ENCODE data around the gene FAM217A. TPM values are rescaled to one million over a fixed set of nuclear protein-coding genes. Genes with fewer than 3 reads are reported as not detected.

The FAM217A gene
- polyA plus RNA-seq, 1 donor (not counting 4 experiments of a cell fraction or from before 2014, with no cell fraction given), result not detected

- Histone ChIP-seq H2AFZ (ENCODE audit: control insufficient read depth, low read length) (no peak overlapping the region), H3K4me3 (ENCODE audit: control insufficient read depth in 2 of 3, extremely low read depth in 1 of 3, insufficient read depth in 2 of 3, low read depth in 1 of 3, low read length in 3 of 3) (no peak overlapping the region), H3K9me1 (ENCODE audit: control insufficient read depth, extremely low read depth, insufficient read depth, low read length) (no peaks in the 10 kb centered on the region), H3K9me3 (ENCODE audit: control insufficient read depth, low read depth, low read length) (no peaks in the 10 kb centered on the region), H3K4me1 (ENCODE audit: control insufficient read depth, extremely low read depth, insufficient read depth, low read length) (peaks cover 1% of the 10 kb centered on the region), H3K27ac (ENCODE audit: control insufficient read depth, insufficient read depth, low read length) (no peak overlapping the region), H3K27me3 (ENCODE audit: control insufficient read depth, extremely low read depth, insufficient read depth, low read length) (no peaks in the 10 kb centered on the region), H4K20me1 (ENCODE audit: control insufficient read depth, extremely low read depth, insufficient read depth, low read length) (no peaks in the 10 kb centered on the region), H3K36me3 (ENCODE audit: control insufficient read depth in 2 of 2, extremely low read depth in 1 of 2, insufficient read depth in 2 of 2, low read length in 2 of 2) (no peaks in the 10 kb centered on the region), H3K4me2 (ENCODE audit: control insufficient read depth, extremely low read depth, insufficient read depth, low read depth, low read length) (no peak overlapping the region), H3K79me2 (ENCODE audit: control insufficient read depth, insufficient read depth, low read length) (no peaks in the 10 kb centered on the region), H3K9ac (ENCODE audit: control insufficient read depth, extremely low read depth, insufficient read depth, low read length) (no peak overlapping the region)
- dilution Hi-C loops (cut with MboI; ENCODE audit: extremely low pct_ligation_motif_present, low sequenced_read_pairs), result no loop called here
- FAIRE-seq, result no peak
- DNase-seq (ENCODE audit: low read depth, low spot score), result no peak
- no peak for TF ChIP-seq EZH2 (IDR thresholded peaks at IDR 0.05; ENCODE audit: low read length)
- TF ChIP-seq CTCF (optimal IDR thresholded peaks at IDR 0.05 in 1 of 3, IDR thresholded peaks at IDR 0.05 in 1 of 3, conservative IDR thresholded peaks at IDR 0.05 in 1 of 3; ENCODE audit: extremely low read depth in 1 of 3, insufficient read depth in 2 of 3, low read length in 3 of 3), result no peak
These were observed 7.6 kb downstream of the FAM217A start for GRCh38 chr6:4071330-4071729.

- no peak overlapping the region for H3K4me3 ChIP-seq (ENCODE audit: control insufficient read depth in 2 of 3, extremely low read depth in 1 of 3, insufficient read depth in 2 of 3, low read depth in 1 of 3, low read length in 3 of 3)
- H3K27me3 ChIP-seq (ENCODE audit: control insufficient read depth, extremely low read depth, insufficient read depth, low read length), result no peaks in the 10 kb centered on the region
- peaks cover 3 to 5% of the 10 kb centered on the region in 2 experiments for H3K36me3 ChIP-seq (ENCODE audit: control insufficient read depth in 2 of 2, extremely low read depth in 1 of 2, insufficient read depth in 2 of 2, low read length in 2 of 2)
- no peaks in the 10 kb centered on the region for H3K9me1 ChIP-seq (ENCODE audit: control insufficient read depth, extremely low read depth, insufficient read depth, low read length)
- no peaks in the 10 kb centered on the region for H3K79me2 ChIP-seq (ENCODE audit: control insufficient read depth, insufficient read depth, low read length)
- no peak overlapping the region for H3K9ac ChIP-seq (ENCODE audit: control insufficient read depth, extremely low read depth, insufficient read depth, low read length)
- DNase-seq (ENCODE audit: low read depth, low spot score), result no peak
- H4K20me1 ChIP-seq (ENCODE audit: control insufficient read depth, extremely low read depth, insufficient read depth, low read length), result no peaks in the 10 kb centered on the region
- H3K4me2 ChIP-seq (ENCODE audit: control insufficient read depth, extremely low read depth, insufficient read depth, low read depth, low read length), result no peak overlapping the region
- peaks cover 6% of the 10 kb centered on the region for H3K4me1 ChIP-seq (ENCODE audit: control insufficient read depth, extremely low read depth, insufficient read depth, low read length)
- H3K9me3 ChIP-seq (ENCODE audit: control insufficient read depth, low read depth, low read length), result no peaks in the 10 kb centered on the region
- H2AFZ ChIP-seq (ENCODE audit: control insufficient read depth, low read length), result no peak overlapping the region
- dilution Hi-C loops (cut with MboI; ENCODE audit: extremely low pct_ligation_motif_present, low sequenced_read_pairs), result no loop called here
- H3K27ac ChIP-seq (ENCODE audit: control insufficient read depth, insufficient read depth, low read length), result no peak overlapping the region
- no peak for FAIRE-seq
- TF ChIP-seq CTCF (optimal IDR thresholded peaks at IDR 0.05 in 1 of 3, IDR thresholded peaks at IDR 0.05 in 1 of 3, conservative IDR thresholded peaks at IDR 0.05 in 1 of 3; ENCODE audit: extremely low read depth in 1 of 3, insufficient read depth in 2 of 3, low read length in 3 of 3) (no peak), EZH2 (IDR thresholded peaks at IDR 0.05; ENCODE audit: low read length) (no peak)
These were observed 9.7 kb downstream of the FAM217A start for GRCh38 chr6:4069199-4069598.

Measured in keratinocyte (primary cell).